GM18870 (cell line): ENCODE measurements around the gene ARID5B.
A peak's percentile ranks its signal among the peaks of the same experiment; 100 is the strongest.

Experiments used
- ATAC-seq: cut with Tn5 transposase; IDR thresholded peaks from one replicate; pipeline ENCODE4 v1.9.1; 2021; ENCODE audit warnings: moderate library complexity; ENCODE audit not compliant: unreplicated experiment

Gene ARID5B

DNA sequence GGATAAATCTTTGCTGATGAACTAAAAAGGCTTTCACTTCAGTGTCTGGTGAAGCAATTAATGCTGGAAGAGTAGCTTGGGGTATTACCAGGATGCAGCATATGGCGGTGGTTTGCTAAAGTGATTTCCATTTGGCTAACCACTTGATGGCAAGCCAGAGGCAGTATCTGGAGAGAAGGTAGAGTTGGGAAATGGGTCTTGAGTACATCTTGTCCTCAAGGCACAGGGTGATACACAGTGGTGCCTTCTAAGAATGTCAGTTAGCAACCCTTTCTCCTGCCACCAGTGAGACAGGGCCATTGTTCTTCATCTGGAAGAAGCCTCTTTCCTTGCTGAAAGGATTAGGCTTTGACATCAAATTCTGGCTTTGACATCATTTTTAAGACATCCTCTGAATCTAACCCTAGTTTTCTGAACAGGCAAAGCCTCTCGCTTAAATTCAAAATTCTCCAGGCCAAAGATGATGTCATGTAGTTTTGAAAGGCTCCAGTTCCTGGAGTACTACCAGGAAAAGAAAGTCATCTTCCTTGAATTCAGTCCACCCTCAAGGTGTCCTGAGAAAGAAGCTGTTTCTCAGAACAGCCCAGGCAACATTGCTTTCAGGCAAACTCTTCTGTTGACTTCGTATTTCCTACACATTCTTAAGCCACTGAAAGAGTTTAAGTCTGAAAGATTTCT lies 162.4 kb downstream of the ARID5B start:
- no peak for ATAC-seq

GRCh38 chr10:62067560-62067959 lies 166.1 kb downstream of the ARID5B start:
- ATAC-seq: no peak

GRCh38 chr10:62068464-62068863 lies 167.0 kb downstream of the ARID5B start:
- no peak for ATAC-seq

DNA sequence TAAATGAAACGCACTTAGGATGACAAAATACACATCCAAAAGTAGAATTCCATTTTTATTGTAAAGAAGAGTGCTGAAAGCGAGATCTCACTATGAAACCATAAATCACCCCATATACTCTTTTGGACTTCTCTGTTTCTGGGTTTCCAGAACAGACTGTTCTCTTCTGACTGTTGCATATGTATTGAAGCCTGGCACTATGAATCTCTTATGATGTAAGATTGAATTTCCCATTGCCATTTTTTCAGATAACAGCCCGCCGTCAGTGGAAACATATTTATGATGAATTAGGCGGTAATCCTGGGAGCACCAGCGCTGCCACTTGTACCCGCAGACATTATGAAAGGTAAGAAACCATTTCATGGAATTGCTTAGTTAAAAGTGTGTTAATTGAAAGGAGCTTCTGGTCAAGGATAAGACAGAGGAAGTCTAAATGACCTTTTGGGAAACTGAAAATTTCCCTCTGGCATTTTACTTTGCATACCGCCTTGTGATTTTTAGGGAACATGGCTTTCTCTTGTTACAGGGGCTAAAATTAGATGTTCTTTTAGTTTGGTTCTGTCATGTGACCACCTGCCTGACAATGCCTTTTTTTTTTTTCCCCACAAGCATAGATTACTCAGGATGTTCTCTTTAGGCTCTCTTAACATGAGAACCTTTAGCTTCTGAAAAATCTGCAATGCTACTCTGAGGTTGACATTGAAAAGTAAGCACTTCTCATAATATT lies 168.1 kb downstream of the ARID5B start:
- no peak for ATAC-seq

GRCh38 chr10:62071846-62072281 lies 170.4 kb downstream of the ARID5B start:
- no peak for ATAC-seq

DNA sequence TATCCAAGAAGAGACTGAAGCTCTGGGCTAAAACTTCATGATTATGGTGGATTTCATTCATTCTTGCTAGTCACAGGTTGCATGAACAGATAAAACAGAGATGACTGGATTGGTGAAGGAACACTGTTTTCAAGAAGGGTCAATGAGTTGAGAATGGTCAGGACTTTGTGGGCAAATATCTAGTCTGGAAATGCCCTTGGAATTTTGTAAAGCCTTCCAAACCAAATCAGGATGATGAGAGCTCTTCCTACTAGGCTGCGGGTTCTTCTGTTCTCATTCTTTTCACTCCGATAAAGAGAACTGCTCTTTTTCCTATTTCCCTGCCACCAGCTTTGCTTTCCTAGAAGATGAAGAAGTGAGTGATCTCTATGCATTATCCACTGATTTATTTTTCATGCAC lies 171.4 kb downstream of the ARID5B start:
- no peak for ATAC-seq

DNA sequence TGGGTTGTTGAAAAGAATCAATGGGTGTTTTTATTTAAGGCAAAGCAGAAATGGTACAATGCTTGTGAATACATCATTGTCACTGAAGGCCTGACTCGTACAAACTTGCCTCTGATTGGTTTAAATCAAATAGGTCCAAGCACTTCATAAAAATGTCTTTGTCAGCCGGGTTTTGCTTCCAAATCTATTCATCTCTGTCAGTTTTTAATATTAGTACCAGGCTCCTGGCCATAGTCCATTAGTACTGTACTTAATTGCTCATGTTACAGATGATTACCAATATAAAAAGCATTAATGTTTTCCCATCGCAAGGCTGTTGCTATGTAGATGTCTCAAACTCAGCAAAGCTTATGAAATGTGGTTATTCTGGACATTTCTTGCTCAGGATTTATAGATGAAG lies 171.9 kb downstream of the ARID5B start:
- no peak for ATAC-seq

- ATAC-seq: no peak
These were observed 173.9 kb downstream of the ARID5B start for GRCh38 chr10:62075414-62075813.

- ATAC-seq: no peak
These were observed 174.4 kb downstream of the ARID5B start for GRCh38 chr10:62075912-62076311.

- no peak for ATAC-seq
These were observed 175.4 kb downstream of the ARID5B start for GRCh38 chr10:62076891-62077290.

- ATAC-seq: no peak
These were observed 176.0 kb downstream of the ARID5B start for GRCh38 chr10:62077330-62078015.

DNA sequence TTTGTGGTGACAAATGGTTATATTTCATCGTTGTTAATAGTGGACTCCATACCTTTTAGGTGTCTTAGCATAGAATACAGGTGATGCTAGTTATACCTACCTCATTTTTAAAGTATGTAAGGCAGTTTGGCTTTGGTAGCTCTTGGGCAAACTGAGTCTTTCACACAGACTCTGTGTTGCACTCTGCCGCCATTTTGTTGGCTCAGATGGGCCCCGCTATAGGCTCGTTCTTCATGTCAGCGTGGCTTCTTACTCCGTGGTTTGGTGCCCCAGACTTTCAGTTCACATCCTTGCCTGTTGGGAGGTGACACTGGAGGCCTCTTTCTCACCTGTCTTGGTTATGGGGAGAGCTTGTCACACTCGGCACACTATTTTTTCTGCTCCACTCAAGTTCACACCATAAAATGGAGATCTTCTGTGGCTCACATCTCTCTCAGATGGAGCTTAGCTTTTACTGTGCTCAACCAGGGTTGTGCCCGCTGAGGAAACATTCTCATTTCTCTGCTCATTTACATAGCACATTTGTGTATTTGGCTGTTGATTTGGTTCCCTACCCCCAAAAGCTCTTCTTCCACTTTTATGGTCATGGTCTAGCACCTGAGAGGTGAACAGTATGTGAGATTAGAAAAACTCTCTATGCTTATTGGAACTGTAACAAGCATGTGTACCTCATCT lies 178.5 kb downstream of the ARID5B start:
- peak; percentile 70 for ATAC-seq

DNA sequence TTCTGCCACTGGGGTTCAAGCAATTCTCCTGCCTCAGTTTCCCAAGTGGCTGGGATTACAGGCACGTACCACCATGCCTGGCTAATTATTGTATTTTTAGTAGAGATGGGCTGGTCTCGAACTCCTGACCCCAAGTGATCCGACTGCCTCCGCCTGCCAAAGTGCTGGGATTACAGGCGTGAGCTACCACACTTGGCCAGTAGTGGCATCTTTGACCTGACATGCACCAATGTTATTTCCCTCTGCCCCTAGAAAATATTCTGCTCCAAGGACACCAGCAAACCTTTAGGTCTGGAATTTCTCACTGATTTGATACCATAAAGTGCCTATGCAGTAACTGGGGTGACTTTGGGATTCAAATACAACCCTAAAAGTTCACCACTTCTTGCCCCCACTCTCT lies 179.4 kb downstream of the ARID5B start:
- ATAC-seq: no peak

GRCh38 chr10:62081341-62082270 lies 180.1 kb downstream of the ARID5B start:
- ATAC-seq: no peak

DNA sequence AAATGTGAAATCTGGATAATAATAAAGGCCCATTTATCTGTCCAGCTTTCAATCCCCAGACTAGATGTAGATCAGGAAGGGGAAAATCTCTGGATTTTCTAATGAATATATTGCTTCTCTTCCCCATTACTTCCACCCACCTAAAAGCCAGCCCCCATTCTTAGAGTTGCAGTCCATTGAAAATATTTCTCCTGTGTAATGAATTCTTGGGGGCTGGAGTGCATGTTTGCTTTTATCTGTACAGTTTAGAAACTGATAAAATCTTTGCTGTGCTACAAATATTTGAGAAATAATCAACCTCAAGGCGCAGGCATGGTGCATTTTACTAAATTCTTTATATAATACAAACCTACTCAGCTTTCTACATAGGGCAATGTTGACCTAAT lies 180.8 kb downstream of the ARID5B start:
- no peak for ATAC-seq

GRCh38 chr10:62082729-62083411 lies 181.4 kb downstream of the ARID5B start:
- peak; percentile 28 for ATAC-seq

DNA sequence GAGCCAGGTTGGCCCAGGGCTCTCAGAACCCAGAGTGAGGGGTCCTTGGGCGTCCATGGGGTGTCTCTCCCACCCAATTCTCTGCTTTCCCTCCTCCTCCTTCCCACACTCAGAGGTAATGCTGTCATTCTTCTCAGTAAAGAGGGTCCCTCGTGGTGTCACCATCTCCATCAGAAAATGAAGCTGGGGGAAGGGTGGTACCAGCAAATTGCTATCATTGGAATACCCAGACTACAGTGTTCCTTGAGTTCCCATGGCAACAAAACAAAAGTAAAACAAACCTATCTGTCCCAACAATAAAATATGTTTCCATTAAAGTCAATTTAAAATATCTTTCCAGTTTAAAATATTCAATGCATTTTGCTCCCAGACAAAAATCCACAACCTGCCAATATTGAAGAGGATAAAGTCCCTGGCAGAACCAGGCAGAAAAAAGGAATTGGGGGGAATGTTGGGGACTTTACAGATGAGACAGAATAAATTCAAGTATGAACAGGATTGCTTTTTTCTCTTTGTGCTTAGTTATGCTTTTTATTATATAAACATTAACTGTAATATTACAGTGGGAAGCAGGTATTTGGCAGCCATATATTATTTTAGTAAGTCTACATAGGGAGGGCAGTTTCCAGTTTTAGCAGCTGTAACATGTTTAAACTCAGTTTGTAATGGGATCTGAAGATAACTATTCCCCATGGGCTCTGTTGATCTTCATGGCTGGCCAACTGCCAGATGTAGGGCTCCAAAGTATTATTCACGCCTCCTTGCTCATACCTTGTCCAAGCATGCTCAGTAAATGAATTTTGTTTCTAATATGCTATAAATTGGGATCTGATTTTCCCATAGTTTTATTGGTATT lies 182.1 kb downstream of the ARID5B start:
- ATAC-seq: no peak

DNA sequence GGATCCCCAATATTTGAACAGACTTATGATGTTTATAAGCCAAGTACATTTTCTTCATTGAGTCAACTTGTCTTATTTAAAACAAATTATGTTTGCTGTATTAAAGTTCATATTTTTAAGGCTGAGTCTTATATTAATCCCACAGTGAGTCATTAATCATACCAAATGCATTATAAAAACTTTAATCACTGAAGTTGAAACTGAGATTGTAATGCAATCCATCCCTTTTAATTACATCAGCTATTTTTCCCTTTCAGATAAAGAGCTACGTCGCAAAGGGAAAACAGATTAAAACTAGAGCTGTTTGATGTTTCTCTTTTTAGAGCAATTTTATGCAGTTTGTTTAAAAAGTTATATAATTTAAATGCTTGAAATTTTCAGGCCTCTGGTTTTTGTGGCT lies 183.0 kb downstream of the ARID5B start:
- no peak for ATAC-seq

DNA sequence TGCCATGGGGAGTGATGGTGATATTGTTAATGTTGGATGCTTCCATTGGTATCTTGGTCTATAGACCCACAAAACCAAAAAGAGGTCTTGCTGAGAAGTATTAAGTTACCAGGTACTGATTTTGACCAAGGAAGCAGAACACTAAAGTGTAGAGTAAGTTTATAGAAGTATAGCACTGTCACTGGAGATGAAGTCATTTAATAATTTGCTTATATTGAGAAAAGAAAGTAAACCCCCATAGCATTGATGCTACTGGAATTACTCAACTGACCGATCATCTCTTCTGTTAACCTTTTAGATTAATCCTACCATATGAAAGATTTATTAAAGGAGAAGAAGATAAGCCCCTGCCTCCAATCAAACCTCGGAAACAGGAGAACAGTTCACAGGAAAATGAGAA lies 183.9 kb downstream of the ARID5B start:
- ATAC-seq: no peak
